T-helper 9 cell (primary cell): ENCODE results near the gene PKD2L1.
"Not testable (repeated sequence)": the region's sequence is repeated elsewhere in the genome, so short reads cannot be mapped to it uniquely, and the experiment has no call there.

Source experiments
- DNase-seq: peaks from one replicate; pipeline ENCODE4 v3.0.0-alpha.2; 2020

PKD2L1 gene

DNA sequence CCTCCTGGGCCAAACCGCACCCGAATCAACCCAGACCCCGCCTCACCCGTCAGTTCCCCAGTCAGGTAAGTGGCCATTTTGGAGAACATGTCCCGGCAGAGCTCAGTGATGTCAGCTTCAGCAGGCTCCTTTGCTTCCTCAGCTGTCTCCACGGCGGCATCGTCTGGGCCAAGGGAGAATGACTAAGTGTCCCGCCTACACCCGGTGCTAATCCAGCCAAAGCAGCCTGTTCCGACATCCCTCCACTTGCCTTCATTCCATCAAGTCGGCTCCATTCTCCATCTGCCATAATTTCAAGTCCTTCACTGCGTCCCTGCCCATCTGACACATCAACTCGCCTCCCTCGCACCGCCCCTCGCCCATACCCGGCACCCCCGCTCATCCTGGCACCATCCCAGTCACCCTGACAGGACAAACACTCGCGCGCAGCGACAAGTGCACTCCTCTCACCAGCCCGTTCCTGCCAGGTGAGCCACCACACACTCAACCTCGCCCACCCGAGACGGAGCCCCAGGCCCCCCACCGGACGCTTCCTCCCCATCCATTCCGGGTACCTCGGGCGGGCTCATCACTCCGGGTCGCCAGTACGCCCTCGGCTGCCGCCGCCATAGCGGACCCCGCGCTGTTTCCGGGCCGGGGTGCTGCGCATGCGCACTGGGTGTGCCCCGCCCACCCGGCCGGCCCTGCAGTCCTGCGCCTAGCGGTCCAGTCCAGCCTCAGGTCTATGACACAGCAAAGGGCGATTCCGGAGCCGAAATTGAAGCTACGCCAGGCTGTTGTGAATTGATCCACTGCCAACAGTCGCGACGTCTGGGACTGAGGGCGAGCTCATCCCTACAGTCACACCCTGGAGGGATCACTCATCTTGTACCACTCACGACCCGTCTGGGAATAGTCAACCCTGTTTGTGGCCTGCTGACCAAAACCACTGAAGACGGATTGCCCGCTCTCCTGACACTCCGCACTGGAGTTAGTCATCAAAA is 43.7 kb downstream of the PKD2L1 start, which contains the start of gene BLOC1S2:
TSS of gene BLOC1S2 (minus strand) at position 630 of the 983 bp plus-strand sequence. CDS start at position 609, 21 bp downstream.
- peak; percentile 78 for DNase-seq

DNA sequence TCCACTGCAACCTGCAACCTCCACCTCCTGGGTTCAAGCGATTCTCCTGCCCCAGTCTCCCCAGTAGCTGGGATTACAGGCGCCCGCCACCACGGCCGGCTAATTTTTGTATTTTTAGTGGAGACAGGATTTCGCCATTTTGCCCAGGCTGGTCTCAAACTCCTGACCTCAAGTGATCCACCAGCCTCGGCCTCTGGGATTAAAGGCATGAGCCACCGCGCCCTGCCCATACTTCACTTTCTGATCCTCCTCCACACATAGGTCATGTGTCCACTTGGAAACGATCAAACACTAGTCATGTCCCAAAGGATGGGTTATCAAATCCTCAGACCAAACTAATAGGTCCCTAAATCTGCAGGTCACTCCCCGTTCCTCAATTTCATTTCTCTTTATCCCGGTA is 44.7 kb downstream of the PKD2L1 start:
- not testable (repeated sequence) for DNase-seq

DNA sequence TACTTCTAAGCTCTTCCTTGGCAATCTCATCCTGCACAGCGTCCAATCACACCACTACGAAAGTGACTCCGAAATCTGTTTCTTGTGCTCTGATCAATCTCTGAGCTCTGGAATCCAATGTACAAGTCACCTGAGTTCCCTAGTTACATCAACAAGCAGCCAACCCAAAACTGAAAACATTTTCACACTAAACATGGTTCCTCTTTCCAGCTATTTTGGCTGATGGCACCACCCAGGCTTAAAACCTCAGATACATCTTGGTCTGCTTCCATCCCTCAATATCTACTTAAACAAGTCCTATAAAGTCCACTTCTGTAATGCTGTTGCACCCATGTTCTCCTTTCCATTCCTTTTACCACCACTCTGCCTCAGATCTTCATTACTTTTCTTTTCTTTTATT is 47.1 kb downstream of the PKD2L1 start:
- DNase-seq = no peak

DNA sequence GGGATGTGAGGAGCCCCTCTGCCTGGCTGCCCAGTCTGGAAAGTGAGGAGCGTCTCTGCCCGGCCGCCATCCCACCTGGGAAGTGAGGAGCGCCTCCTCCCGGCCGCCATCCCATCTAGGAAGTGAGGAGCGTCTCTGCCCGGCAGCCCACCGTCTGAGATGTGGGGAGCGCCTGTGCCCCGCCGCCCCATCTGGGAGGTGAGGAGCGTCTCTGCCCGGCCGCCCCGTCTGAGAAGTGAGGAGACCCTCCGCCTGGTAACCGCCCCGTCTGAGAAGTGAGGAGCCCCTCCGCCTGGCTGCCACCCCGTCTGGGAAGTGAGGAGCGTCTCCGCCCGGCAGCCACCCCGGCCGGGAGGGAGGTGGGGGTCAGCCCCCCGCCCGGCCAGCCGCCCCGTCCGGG is 53.1 kb downstream of the PKD2L1 start:
- DNase-seq = not testable (repeated sequence)

DNA sequence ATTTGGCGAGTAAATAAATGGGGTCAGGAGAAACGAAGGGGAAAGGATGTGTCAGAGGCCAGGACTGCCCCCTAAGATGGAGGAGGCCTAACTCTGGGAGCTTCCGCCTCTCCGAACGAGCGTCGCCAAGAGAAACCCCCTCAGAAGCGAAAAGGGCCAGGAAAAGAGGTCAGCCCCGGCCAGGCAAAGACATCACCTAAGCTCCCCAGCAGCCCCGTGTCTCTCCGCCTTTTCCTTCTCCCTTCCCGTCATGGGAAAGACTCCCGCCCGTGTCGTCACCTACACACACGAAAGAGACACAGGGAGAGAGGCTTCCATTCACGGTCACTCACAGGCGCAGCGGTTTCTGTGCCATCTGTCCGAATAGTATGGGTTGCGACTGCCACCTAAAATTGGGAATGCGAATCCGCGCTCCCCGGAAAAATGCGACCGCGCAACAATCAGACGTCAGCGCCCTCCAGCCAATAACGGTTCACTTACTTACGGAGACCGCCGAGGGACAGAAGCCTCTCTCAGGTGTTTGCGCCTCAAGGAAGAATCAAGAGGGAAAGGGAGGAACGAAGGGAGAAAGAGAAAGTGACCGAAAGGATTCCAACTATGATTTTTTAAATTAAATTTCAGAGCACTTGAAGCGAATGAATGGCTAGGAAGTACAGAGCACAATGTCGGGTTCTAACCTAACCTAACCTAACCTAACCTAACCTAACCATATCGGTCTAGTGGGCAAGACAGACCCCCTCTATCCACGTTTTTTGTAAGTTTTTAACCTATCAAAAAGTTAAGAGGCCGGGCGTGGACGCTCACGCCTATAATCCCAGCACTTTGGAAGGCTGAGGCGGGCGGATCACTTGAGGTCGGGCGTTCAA is 62.6 kb downstream of the PKD2L1 start, which contains the start of gene CWF19L1:
TSS of gene CWF19L1 (minus strand) at position 400 of the 866 bp plus-strand sequence. CDS start at position 355, 45 bp downstream.
- DNase-seq = peak; percentile 67

DNA sequence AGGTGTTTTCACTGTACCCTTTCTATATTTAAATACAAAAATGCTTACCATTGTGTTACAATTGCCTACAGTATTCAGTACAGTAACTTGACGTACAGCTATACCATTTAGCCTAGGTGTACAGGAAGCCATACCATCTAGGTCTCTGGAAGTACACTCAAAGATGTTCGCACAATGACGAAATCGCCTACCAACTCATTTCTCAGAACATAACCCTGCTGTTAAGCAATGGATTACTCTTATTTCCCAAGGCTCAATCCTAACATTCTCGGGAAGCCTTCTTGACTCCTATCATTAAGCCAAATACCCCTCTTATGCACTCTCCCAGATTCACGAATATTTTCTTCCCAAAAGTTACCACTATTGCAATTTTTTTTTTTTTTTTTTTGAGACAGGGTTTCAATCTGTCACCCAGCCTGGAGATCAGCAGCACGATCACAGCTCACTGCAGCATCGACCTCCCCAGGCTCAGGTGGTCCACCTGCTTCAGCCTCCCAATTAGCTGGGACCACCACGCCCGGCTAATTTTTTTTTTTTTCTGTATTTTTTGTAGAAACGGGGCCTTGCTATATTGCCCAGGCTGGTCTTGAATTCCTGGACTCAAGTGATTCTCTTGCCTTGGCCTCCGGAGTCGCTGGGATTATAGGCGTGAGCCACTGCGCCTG is 64.1 kb downstream of the PKD2L1 start:
- no peak for DNase-seq

DNA sequence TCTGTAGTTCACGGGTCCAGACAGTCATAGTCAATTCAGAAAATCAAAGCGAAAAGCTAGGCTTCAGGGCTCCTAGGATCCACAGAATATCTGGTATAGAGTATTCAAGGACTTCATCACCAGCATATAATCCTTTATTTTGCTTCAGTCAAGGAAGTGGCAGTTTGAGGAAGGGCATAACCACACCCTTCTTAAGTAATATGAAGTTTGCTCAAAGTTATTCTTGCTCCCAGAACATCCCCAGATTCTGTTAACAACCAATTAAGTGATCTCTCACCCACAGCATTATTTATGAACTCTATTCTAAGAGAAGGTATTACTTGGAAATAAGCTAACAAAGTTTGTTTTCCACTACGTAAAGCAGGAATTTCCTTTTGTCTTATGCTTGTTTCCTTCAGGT is 75.8 kb downstream of the PKD2L1 start:
- no peak for DNase-seq

DNA sequence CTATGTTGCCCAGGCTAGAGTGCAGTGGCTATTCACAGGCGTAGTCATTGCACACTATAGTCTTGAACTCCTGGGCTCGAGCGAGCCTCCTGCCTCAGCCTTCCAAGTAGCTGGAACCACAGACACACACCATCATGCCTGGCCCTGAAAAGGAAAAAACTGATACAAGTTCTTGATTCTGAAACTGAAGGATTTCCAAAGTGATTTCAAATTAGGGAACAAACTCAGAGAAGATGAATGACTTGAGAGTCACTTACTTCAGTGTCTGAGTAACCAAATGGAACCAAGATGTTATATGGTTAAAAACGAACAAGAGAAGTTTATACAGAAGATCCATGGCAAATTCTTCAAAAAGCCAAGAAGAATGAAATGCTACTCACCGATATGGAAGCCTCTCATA is 77.0 kb downstream of the PKD2L1 start:
- DNase-seq = no peak

DNA sequence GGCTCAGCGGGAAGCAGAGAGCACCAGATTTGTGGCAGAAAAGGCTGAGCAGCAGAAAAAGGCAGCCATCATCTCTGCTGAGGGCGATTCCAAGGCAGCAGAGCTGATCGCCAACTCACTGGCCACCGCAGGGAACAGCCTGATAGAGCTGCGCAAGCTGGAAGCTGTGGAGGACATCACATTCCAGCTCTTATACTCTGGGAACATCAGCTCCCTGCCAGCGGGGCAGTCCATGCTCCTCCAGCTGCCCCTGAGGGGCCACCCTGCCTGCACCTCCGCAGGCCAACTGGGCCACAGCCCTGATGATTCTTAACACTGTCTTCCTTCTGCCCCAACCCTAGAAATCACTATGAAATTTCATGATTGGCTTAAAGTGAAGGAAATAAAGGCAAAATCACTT is 81.2 kb downstream of the PKD2L1 start:
- DNase-seq = no peak

DNA sequence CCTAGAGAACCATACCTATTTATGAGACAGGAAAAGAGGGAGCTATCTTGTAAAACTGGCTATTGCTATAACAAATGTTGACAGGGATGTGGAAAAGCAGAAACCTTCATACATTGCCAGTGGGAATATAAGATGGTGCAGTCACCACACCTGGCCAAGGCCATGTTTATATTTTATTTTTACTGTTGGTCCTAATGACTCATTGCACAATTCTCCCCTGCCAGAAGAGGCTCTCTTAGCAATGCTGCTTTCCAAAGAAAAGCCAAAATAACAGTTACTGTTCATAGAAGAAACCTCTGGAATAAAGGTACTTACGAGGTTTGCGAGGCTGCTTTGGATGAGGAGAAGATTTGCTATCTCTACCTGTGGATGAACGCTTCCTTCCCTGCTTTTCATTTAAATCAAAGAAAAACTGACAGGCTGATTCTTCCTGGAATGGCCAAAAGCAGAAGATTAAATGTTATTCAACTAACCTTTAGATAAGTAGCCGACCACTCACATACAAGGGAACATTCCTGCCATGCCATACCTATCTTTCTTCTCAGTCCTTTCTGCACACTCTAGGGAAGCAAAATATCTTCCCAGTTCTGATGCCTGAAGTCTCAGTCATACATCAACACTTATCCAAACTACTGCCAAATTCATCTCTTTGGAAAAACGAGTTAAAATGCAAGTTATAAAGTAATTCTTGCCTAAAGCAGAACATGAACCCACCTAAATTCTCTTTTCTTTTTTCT is 84.4 kb downstream of the PKD2L1 start:
- DNase-seq = no peak

DNA sequence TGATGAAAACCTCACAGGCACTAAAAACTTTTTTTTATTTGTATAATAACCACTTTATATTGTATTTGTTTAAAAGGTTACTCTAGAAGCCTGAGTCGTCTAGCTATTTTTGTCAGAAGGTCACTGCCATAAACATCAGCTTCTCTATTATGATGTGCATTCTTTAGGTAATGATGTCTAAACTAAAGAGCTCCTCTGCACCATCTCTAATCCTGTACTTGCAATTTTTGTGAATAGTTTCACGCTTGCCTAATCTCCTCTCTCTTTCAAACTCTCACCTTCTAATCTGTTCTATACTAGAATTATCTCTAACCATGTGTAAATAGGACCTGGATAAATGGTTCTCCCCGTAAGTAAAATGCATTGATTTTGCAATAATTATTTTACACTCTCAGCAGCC is 90.2 kb downstream of the PKD2L1 start:
- DNase-seq = no peak

DNA sequence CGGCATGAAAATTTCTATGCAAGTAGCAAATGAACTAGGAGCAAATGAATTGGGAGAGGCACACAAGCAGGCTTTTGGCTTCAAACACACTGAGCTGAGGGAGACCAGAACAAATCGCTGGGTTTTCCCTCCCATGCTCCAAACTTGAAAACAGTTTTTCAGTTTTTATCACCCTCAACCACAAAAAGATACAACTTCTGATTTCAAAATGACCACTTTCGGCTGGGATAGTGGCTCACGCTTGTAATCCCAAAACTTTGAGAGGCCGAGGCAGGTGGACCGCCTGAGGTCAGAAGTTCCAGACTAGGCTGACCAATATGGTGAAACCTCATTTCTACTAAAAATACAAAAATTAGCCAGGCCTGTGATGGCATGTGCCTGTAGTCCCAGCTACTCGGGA is 91.6 kb downstream of the PKD2L1 start:
- DNase-seq = no peak
